HEK293 (cell line): ENCODE results near the gene TSR3.

ENCODE experiments used
- MZF1 ChIP-seq: fragments of 450-650 bp; formaldehyde crosslinking; IDR thresholded peaks from 2 replicates; pipeline ENCODE4 v1.5.1; 2017; ENCODE audit warnings: missing biosample characterization, missing genetic modification characterization, borderline replicate concordance
- YY1 ChIP-seq: fragments of 450-650 bp; formaldehyde crosslinking; IDR thresholded peaks from 2 replicates; pipeline ENCODE4 v1.5.1; 2018; ENCODE audit warnings: missing biosample characterization, missing genetic modification characterization
- TF ChIP-seq, protein P1 (sequence below): fragments of 450-650 bp; formaldehyde crosslinking; IDR thresholded peaks from 2 replicates; pipeline ENCODE4 v1.5.1; 2016; ENCODE audit warnings: missing biosample characterization, missing genetic modification characterization
- TF ChIP-seq, protein P2 (sequence below): fragments of 450-650 bp; formaldehyde crosslinking; optimal IDR thresholded peaks from 2 replicates; pipeline ENCODE3; 2016; ENCODE audit warnings: missing biosample characterization, mild to moderate bottlenecking, missing genetic modification characterization
- TF ChIP-seq, protein P3 (sequence below): fragments of 450-650 bp; formaldehyde crosslinking; IDR thresholded peaks from 2 replicates; pipeline ENCODE4 v1.5.1; 2016; ENCODE audit warnings: missing biosample characterization, missing genetic modification characterization, low read depth

DNA sequence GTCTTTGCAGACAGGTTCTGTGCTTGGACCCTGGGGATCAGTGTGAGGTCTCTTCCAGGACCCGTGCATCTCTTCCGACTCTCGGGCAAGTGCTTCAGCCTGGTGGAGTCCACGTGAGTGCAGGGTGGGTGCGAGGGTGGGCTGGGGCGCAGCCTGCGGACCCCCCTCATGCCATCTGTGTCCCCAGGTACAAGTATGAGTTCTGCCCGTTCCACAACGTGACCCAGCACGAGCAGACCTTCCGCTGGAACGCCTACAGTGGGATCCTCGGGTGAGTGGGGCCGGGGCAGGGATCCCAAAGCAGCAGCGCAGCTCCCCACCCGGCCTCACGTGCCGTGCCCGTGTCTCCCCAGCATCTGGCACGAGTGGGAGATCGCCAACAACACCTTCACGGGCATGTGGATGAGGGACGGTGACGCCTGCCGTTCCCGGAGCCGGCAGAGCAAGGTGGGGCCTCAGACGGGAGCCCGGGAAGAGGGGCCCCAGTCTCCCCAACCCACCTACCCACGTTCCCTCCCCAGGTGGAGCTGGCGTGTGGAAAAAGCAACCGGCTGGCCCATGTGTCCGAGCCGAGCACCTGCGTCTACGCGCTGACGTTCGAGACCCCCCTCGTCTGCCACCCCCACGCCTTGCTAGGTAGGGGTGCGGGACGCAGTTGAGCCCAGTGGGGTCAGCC is 10.1 kb upstream of the TSR3 start:
- TF ChIP-seq, protein P1, sequence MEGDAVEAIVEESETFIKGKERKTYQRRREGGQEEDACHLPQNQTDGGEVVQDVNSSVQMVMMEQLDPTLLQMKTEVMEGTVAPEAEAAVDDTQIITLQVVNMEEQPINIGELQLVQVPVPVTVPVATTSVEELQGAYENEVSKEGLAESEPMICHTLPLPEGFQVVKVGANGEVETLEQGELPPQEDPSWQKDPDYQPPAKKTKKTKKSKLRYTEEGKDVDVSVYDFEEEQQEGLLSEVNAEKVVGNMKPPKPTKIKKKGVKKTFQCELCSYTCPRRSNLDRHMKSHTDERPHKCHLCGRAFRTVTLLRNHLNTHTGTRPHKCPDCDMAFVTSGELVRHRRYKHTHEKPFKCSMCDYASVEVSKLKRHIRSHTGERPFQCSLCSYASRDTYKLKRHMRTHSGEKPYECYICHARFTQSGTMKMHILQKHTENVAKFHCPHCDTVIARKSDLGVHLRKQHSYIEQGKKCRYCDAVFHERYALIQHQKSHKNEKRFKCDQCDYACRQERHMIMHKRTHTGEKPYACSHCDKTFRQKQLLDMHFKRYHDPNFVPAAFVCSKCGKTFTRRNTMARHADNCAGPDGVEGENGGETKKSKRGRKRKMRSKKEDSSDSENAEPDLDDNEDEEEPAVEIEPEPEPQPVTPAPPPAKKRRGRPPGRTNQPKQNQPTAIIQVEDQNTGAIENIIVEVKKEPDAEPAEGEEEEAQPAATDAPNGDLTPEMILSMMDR (tag by site-specific recombination): no peak
- TF ChIP-seq, protein P2, sequence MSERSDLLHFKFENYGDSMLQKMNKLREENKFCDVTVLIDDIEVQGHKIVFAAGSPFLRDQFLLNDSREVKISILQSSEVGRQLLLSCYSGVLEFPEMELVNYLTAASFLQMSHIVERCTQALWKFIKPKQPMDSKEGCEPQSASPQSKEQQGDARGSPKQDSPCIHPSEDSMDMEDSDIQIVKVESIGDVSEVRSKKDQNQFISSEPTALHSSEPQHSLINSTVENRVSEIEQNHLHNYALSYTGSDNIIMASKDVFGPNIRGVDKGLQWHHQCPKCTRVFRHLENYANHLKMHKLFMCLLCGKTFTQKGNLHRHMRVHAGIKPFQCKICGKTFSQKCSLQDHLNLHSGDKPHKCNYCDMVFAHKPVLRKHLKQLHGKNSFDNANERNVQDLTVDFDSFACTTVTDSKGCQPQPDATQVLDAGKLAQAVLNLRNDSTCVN (tag by site-specific recombination): no peak
- TF ChIP-seq, protein P3, sequence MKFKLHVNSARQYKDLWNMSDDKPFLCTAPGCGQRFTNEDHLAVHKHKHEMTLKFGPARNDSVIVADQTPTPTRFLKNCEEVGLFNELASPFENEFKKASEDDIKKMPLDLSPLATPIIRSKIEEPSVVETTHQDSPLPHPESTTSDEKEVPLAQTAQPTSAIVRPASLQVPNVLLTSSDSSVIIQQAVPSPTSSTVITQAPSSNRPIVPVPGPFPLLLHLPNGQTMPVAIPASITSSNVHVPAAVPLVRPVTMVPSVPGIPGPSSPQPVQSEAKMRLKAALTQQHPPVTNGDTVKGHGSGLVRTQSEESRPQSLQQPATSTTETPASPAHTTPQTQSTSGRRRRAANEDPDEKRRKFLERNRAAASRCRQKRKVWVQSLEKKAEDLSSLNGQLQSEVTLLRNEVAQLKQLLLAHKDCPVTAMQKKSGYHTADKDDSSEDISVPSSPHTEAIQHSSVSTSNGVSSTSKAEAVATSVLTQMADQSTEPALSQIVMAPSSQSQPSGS (tag by site-specific recombination): no peak
- TF ChIP-seq MZF1 (tag by site-specific recombination) (no peak), YY1 (no peak)
